Fibroblast of villous mesenchyme (primary cell): ENCODE data around the gene CBX3. TPM values are rescaled to one million over a fixed set of nuclear protein-coding genes. Genes with fewer than 3 reads are reported as not detected.

Experiments
- DNase-seq: peaks from one replicate; pipeline ENCODE4 v3.0.0-alpha.2; 2010; ENCODE audit warnings: low read depth
- H3K4me3 ChIP-seq: 2 replicates; pipeline ENCODE4 v1.5.1; 2011; ENCODE audit warnings: low read depth, mild to moderate bottlenecking, low read length
- CTCF ChIP-seq: IDR thresholded peaks from 2 replicates; pipeline ENCODE4 v1.5.1; 2012; ENCODE audit warnings: low read depth, mild to moderate bottlenecking, low read length; ENCODE audit not compliant: insufficient read depth
- total RNA-seq: library from RNA; depleted of rRNA; stranded (reverse); fragments of >200 nt; gene quantifications from 2 replicates; pipeline ENCODE4 v1.2.3, GENCODE V29; 2012

CBX3 gene
- total RNA-seq, 1 donor, result 134 TPM

- DNase-seq, result no peak
- TF ChIP-seq CTCF, result no peak
- H3K4me3 ChIP-seq, result peak overlapping the region; percentile 97
These were observed 5.5 kb upstream of the CBX3 start for GRCh38 chr7:26195867-26196657.

DNA sequence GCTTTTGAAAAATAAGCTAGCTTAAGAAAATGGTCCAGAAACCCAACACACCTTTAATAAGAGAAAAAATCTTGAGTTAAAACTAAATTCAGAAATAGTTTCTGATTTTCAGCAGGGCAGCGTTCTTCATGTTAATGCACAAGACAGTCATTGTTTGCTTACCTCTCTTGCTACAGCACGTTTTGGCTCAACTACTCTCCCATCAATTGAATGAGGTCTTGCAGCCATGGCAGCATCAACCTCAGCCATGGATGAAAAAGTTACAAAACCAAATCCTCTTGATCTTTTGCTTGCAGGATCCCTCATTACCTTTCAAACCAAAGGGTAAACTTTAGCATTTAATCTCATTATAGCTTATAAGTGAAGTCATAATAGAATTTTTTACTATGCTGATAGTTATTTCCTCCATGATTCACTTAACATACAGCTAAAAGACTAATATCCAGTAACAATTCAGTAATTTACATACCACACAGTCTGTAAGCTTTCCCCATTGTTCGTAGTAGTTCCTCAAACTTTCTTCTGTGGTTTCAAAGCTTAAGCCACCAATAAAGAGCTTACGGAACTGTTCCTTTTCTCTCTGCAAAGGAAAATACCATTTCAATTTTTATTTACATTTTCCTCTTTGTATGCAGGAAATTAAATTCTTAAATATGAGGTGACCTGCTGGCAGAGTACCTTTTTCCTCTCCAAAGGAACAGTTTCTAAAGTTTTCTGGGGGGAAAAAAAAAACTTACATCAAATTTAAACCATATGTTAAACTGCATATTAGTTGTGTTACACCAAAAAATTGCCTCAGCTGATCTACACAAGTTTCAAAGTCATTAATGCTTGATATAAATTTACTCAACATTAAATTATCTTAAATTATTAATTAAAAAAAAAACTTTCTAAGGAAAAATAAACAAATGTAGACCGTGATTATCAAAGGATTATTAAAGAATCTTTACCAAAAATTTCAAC lies 4.1 kb upstream of the CBX3 start:
- no peak for DNase-seq
- peak overlapping the region; percentile 97 for H3K4me3 ChIP-seq
- TF ChIP-seq CTCF, result no peak

DNA sequence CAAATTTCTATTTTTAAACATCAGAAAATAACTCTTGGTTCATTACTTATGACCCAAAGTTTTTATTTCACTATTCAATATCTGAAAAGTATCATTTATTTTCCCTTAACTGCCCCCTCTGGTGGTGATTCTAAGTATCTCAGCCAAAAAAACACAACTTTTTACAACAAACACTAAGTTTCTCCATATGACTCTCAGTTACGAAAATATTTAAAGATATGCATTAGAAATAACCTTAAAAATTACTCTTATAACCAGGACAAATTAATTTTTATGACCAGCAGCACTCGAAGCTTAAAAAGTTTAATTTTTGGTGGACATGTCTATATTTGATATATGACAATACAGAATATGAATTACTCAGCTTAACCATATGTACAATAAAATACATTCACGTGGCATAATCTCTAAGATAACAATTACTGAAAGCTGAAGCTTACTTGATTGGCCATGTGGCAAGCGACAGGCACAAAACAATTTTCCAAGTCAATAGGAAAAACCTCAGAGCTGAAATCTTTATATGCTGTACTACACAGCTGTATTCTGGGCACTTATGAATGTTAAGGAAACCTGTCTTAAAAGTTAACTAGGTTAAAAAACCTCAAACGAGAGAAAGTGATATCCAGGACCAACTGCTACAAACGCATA lies 3.3 kb upstream of the CBX3 start:
- H3K4me3 ChIP-seq, result peak overlapping the region; percentile 97
- peak; percentile 52 for DNase-seq
- peak; percentile 66 for TF ChIP-seq CTCF

DNA sequence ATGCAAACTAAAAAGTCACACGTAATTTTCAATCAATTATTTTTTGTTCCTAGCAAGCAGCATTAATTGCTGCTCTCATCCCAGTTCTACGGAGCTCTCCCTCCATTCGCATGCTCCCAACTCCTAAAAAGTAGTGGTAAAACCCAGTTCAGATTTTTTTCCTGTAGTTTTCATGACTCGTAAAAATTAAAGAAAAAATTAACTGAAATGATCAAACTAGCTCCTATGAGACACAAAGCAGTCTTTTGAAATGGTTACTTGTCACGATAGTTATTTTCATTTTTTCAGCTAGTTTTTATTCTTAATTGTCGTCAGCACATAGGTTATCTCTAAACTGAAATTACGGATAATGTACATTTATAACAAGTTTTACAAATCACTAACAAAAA lies 2.8 kb upstream of the CBX3 start:
- no peak for DNase-seq
- no peak for TF ChIP-seq CTCF

DNA sequence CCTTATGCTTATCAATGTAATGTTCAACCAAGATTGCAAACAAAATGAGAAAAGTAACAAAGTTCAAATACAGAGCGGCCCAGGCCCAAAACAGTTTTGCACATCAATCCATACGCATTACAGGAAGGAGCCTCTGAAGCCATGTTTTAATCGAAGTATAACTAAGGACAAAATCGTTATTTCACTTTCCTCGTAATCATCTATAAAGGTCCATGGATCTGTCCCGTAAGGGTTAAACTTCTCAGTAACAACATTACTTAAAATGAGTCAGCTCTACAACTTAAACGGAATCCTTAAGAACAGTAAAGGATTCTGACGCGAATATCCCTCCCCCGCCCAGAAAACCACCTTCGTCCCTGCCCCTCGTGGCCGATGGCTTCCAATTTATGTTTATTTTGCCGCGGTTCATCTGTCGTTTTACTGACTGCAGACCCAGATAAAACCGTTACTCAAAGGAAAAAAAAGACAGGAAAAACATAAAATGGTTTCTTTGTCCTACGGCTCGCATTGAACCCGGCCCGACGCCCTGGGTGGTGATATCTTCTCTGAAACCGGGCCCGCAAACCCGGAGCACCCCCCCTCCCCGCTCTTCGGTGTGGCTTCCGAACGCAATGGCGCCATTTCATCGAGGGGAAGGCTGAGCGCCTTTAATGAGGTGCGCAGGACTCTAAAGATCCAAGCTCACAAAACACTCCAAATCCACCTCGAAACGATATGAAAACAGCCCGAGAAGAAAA lies 2.1 kb upstream of the CBX3 start:
- DNase-seq, result peak; percentile 56
- no peak for TF ChIP-seq CTCF

More for the DNA sequence above, 2.8 kb upstream of the CBX3 start:
- peak overlapping the region; percentile 97 for H3K4me3 ChIP-seq

GRCh38 chr7:26200038-26200443 lies 1.5 kb upstream of the CBX3 start:
- no peak for TF ChIP-seq CTCF
- H3K4me3 ChIP-seq, result peak overlapping the region; percentile 97
- DNase-seq, result peak; percentile 55

More for the DNA sequence above, 2.1 kb upstream of the CBX3 start:
- peak overlapping the region; percentile 97 for H3K4me3 ChIP-seq
